ENCODE data around the gene KTI12.

GRCh38 chr1:52037909-52038308 is 4.3 kb upstream of the KTI12 start:
- TF ChIP-seq, protein P1, sequence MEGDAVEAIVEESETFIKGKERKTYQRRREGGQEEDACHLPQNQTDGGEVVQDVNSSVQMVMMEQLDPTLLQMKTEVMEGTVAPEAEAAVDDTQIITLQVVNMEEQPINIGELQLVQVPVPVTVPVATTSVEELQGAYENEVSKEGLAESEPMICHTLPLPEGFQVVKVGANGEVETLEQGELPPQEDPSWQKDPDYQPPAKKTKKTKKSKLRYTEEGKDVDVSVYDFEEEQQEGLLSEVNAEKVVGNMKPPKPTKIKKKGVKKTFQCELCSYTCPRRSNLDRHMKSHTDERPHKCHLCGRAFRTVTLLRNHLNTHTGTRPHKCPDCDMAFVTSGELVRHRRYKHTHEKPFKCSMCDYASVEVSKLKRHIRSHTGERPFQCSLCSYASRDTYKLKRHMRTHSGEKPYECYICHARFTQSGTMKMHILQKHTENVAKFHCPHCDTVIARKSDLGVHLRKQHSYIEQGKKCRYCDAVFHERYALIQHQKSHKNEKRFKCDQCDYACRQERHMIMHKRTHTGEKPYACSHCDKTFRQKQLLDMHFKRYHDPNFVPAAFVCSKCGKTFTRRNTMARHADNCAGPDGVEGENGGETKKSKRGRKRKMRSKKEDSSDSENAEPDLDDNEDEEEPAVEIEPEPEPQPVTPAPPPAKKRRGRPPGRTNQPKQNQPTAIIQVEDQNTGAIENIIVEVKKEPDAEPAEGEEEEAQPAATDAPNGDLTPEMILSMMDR (conservative IDR thresholded peaks at IDR 0.05; ENCODE audit: low read depth, low read length): no peak
- TF ChIP-seq EZH2 (IDR thresholded peaks at IDR 0.05; ENCODE audit: borderline replicate concordance, low read depth, low read length, poor library complexity, severe bottlenecking): no peak

Data from A673 (cell line).